H1 (cell line): ENCODE results near the gene PREX1. TPM values are rescaled to one million over a fixed set of nuclear protein-coding genes. Genes with fewer than 3 reads are reported as not detected.

Experiments
- CTCF ChIA-PET: fragments of 300-600 bp; sonication (Branson Sonifier 250); formaldehyde crosslinking; loops from one replicate; lab custom pipeline; 2021; ENCODE audit not compliant: partially characterized antibody; lab: Charles Lee
- POLR2A ChIA-PET: fragments of 300-600 bp; sonication (Branson Sonifier 250); formaldehyde crosslinking; loops from one replicate; lab custom pipeline; 2021; ENCODE audit warnings: inconsistent platforms; ENCODE audit not compliant: partially characterized antibody; lab: Charles Lee
- DNase-seq, 2 experiments: peaks; one replicate each; pipeline versions ENCODE4 v3.0.0 to v3.0.0-alpha.2; 2010 to 2022; ENCODE audit warnings: low spot score in 2 of 2, low read depth in 1 of 2, mixed read lengths in 1 of 2
- FAIRE-seq: peaks from 2 replicates; lab custom pipeline; 2011; peaks lifted over from hg19 to GRCh38; lab: Jason Lieb, UNC
- H2AFZ ChIP-seq: 2 replicates; pipeline ENCODE4 v1.8.1; 2012; ENCODE audit warnings: low read length, inconsistent platforms
- H2AK5ac ChIP-seq: 2 replicates; pipeline ENCODE4 v1.6.1; 2013; ENCODE audit warnings: low read depth, low read length
- H2BK120ac ChIP-seq: replicated peaks from 2 replicates; pipeline ENCODE3; 2013; ENCODE audit warnings: low read depth, low read length, inconsistent platforms
- H2BK12ac ChIP-seq: 2 replicates; pipeline ENCODE4 v1.6.1; 2013; ENCODE audit warnings: low read depth, low read length
- H2BK15ac ChIP-seq: 2 replicates; pipeline ENCODE4 v1.6.1; 2013; ENCODE audit warnings: low read length
- H2BK20ac ChIP-seq: 2 replicates; pipeline ENCODE4 v1.6.1; 2013; ENCODE audit warnings: low read length
- H2BK5ac ChIP-seq: 2 replicates; pipeline ENCODE4 v1.6.1; 2013; ENCODE audit warnings: low read depth, low read length
- H3K14ac ChIP-seq: 2 replicates; pipeline ENCODE4 v1.6.1; 2013; ENCODE audit warnings: inconsistent platforms; ENCODE audit not compliant: insufficient read length
- H3K18ac ChIP-seq: 2 replicates; pipeline ENCODE4 v1.6.1; 2013; ENCODE audit warnings: low read length; ENCODE audit errors: extremely low read depth
- H3K23ac ChIP-seq: 2 replicates; pipeline ENCODE4 v1.6.1; 2013; ENCODE audit warnings: inconsistent platforms; ENCODE audit not compliant: insufficient read length
- H3K23me2 ChIP-seq: 2 replicates; pipeline ENCODE4 v1.6.1; 2013; ENCODE audit warnings: low read depth, low read length
- H3K27ac ChIP-seq: 2 replicates; pipeline ENCODE4 v1.6.1; 2011; ENCODE audit warnings: low read depth, low read length, inconsistent platforms
- H3K27me3 ChIP-seq, 4 experiments: replicated peaks in 1 of 4; 1 replicate in 1 of 4; 2 replicates in 3 of 4; pipeline versions ENCODE4 v1.6.1 to v1.8.1; 2011 to 2013; ENCODE audit warnings: low read length in 3 of 4, mild to moderate bottlenecking in 3 of 4, inconsistent platforms in 2 of 4, mixed read lengths in 2 of 4, moderate library complexity in 1 of 4; ENCODE audit not compliant: control insufficient read depth in 3 of 4, insufficient read depth in 3 of 4; ENCODE audit errors: extremely low read depth in 1 of 4
- H3K36me3 ChIP-seq, 4 experiments: 2 replicates each; pipeline versions ENCODE4 v1.6.1 to v1.8.1; 2011 to 2013; ENCODE audit warnings: mild to moderate bottlenecking in 4 of 4, low read length in 3 of 4, moderate library complexity in 2 of 4, control low read depth in 1 of 4, inconsistent platforms in 1 of 4; ENCODE audit not compliant: insufficient read depth in 4 of 4, control insufficient read depth in 2 of 4
- H3K4ac ChIP-seq: replicated peaks from 2 replicates; pipeline ENCODE3; 2013; ENCODE audit warnings: low read length, low read depth, mixed read lengths, inconsistent platforms; ENCODE audit not compliant: insufficient read length
- H3K4me1 ChIP-seq, 4 experiments: replicated peaks in 1 of 4; 1 replicate in 1 of 4; 2 replicates in 3 of 4; pipeline versions ENCODE4 v1.6.1 to v1.8.1; 2011 to 2013; ENCODE audit warnings: low read length in 3 of 4, inconsistent platforms in 2 of 4, mixed read lengths in 1 of 4; ENCODE audit not compliant: insufficient read depth in 4 of 4, control insufficient read depth in 3 of 4
- H3K4me2 ChIP-seq, 2 experiments: 2 replicates each; pipeline versions ENCODE4 v1.6.1 to v1.8.1; 2011 to 2013; ENCODE audit warnings: low read depth in 2 of 2, low read length in 2 of 2, control low read depth in 1 of 2, inconsistent platforms in 1 of 2, mild to moderate bottlenecking in 1 of 2; ENCODE audit not compliant: insufficient read depth in 1 of 2
- H3K4me3 ChIP-seq, 4 experiments: fragments of 200-600, 300-600 bp in 1 of 4; sonication (generic), shearing (Covaris generic), sonication (Bioruptor Twin) in 1 of 4; 2 replicates each; pipeline versions ENCODE4 v1.5.1 to v1.8.1; 2011 to 2016; ENCODE audit warnings: low read length in 4 of 4, low read depth in 3 of 4, control low read depth in 2 of 4, inconsistent platforms in 2 of 4, mild to moderate bottlenecking in 2 of 4, mixed read lengths in 1 of 4, moderate library complexity in 1 of 4; ENCODE audit not compliant: insufficient read depth in 2 of 4; ENCODE audit errors: extremely low read depth in 1 of 4
- H3K56ac ChIP-seq: replicated peaks from 2 replicates; pipeline ENCODE3; 2013; ENCODE audit warnings: low read depth, mild to moderate bottlenecking, mixed read lengths, low read length, inconsistent platforms; ENCODE audit not compliant: insufficient read length
- H3K79me1 ChIP-seq: 2 replicates; pipeline ENCODE4 v1.6.1; 2013; ENCODE audit warnings: low read depth, low read length, control low read depth
- H3K79me2 ChIP-seq, 2 experiments: 2 replicates each; pipeline versions ENCODE4 v1.6.1 to v1.8.1; 2012 to 2013; ENCODE audit warnings: low read length in 2 of 2, mild to moderate bottlenecking in 2 of 2, inconsistent platforms in 1 of 2; ENCODE audit not compliant: insufficient read depth in 2 of 2, control insufficient read depth in 1 of 2
- H3K9ac ChIP-seq, 4 experiments: replicated peaks in 1 of 4; 1 replicate in 1 of 4; 2 replicates in 3 of 4; pipeline versions ENCODE4 v1.6.1 to v1.8.1; 2011 to 2013; ENCODE audit warnings: low read depth in 3 of 4, low read length in 3 of 4, control low read depth in 2 of 4, mild to moderate bottlenecking in 2 of 4, moderate library complexity in 2 of 4, inconsistent platforms in 1 of 4; ENCODE audit errors: extremely low read depth in 1 of 4
- H3K9me3 ChIP-seq, 2 experiments: 2 replicates each; pipeline versions ENCODE4 v1.6.1 to v1.8.1; 2012 to 2013; ENCODE audit warnings: mild to moderate bottlenecking in 2 of 2, moderate library complexity in 2 of 2, control low read depth in 1 of 2, inconsistent platforms in 1 of 2, low read depth in 1 of 2, low read length in 1 of 2, mixed read lengths in 1 of 2; ENCODE audit not compliant: insufficient read depth in 2 of 2
- H4K20me1 ChIP-seq, 2 experiments: replicated peaks in 1 of 2; 2 replicates each; pipeline versions ENCODE3 to v1.8.1; 2011 to 2013; ENCODE audit warnings: inconsistent platforms in 2 of 2, low read length in 2 of 2, mild to moderate bottlenecking in 1 of 2; ENCODE audit not compliant: insufficient read depth in 2 of 2, control insufficient read depth in 1 of 2
- H4K5ac ChIP-seq: 2 replicates; pipeline ENCODE4 v1.6.1; 2013; ENCODE audit warnings: low read length, low read depth, mixed read lengths, inconsistent platforms; ENCODE audit not compliant: insufficient read length
- H4K8ac ChIP-seq: 2 replicates; pipeline ENCODE4 v1.8.0; 2013; ENCODE audit warnings: mild to moderate bottlenecking, moderate library complexity, low read length, inconsistent platforms; ENCODE audit not compliant: insufficient read depth; ENCODE audit errors: extremely low read depth
- H4K91ac ChIP-seq: replicated peaks from 2 replicates; pipeline ENCODE3; 2013; ENCODE audit warnings: low read length, mixed read lengths, inconsistent platforms; ENCODE audit not compliant: insufficient read length
- ATF2 ChIP-seq: IDR thresholded peaks from 2 replicates; pipeline ENCODE4 v1.6.1; 2012; ENCODE audit warnings: low read length, inconsistent platforms
- WGBS, 2 experiments: shearing (Covaris generic) in 1 of 2; methylation state at CpG; one replicate each; pipeline versions ENCODE4 v1.1.6 to v1.1.7; 2013 to 2015; ENCODE audit warnings: low lambda C conversion rate in 2 of 2, mixed read lengths in 2 of 2, inconsistent platforms in 1 of 2, low coverage in 1 of 2, missing lambda C conversion rate in 1 of 2; ENCODE audit not compliant: insufficient replicate concordance in 2 of 2, insufficient coverage in 1 of 2, insufficient read length in 1 of 2; ENCODE audit errors: extremely low coverage in 1 of 2, missing lambda C conversion rate in 1 of 2; 5-methylcytosine and 5-hydroxymethylcytosine counted together
- polyA plus RNA-seq, 7 experiments: library from polyadenylated mRNA; depleted of rRNA in 3 of 7; stranded (reverse) in 5 of 7; unstranded in 2 of 7; fragments of >200 nt in 5 of 7; fragments of 200-250 nt in 2 of 7; gene quantifications; 1 replicate in 5 of 7; 2 replicates in 1 of 7; 4 replicates in 1 of 7; pipeline versions ENCODE4 v1.2.1 to v1.2.3, GENCODE V29; 2011 to 2013; ENCODE audit warnings: missing spikeins in 2 of 7, mixed read lengths in 2 of 7
- total RNA-seq: library from RNA; stranded (reverse); fragmentation: NEBNext Ultra II Directional; extraction: Animal tissue kit (Norgen Biotek cat#: 25700); gene quantifications from 2 replicates; pipeline ENCODE4 v1.2.1, GENCODE V29; 2021

Gene PREX1
- total and polyA plus RNA-seq, 2 of the 8 experiments (the other 6 are each of a cell fraction or from before 2014, with no cell fraction given): 10.7 to 12.8 TPM

DNA sequence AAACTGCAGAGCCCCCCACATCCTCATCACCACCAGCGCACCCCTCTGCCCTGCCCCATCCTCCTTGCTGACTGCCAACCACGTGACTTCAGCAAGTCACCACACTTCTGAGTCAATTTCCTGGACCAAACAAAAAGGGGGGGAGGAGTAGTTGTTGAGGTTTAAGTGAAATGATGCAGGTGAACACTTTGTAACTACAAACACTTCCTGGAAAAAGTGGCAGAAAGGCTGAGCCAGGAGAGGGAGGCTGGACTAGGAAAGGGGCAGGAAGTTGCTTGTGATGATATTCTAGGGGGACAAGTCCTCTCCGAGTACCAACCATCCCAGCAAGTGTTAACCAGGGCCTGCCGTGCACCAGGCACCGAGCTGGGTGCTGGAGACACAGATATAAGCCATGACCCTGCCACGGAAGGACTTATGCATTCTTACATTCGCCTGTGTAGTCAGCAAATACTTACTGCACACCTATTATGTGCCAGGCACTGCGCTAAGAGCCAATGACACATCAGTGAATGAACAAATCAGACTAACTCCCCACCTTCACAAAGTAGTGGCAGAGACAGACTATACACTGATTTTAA is 67.3 kb downstream of the PREX1 start:
- Histone ChIP-seq H3K4me2 (no peak overlapping the region), H3K79me1 (peaks cover 2% of the 10 kb centered on the region; the same call in 1 of the 2 replicates), H4K91ac (no peak overlapping the region), H3K14ac (no peak overlapping the region), H2BK5ac (no peak overlapping the region), H3K27me3 (no peaks in the 10 kb centered on the region), H2BK120ac (no peak overlapping the region), H2AK5ac (no peak overlapping the region), H3K18ac (no peak overlapping the region), H3K56ac (no peak overlapping the region), H3K9me3 (peaks cover under 1 to 12% of the 10 kb centered on the region in 2 experiments; a peak in 3 of 4 replicates), H3K27ac (no peak overlapping the region), H2BK20ac (no peak overlapping the region), H3K4ac (no peak overlapping the region), H2BK15ac (no peak overlapping the region), H3K36me3 (no peaks in the 10 kb centered on the region; a peak in 1 of 8 replicates), H2BK12ac (no peak overlapping the region; the same call in 1 of the 2 replicates), H3K4me3 (no peak overlapping the region), H4K8ac (no peak overlapping the region), H3K9ac (no peak overlapping the region), H3K79me2 (no peaks in the 10 kb centered on the region), H4K20me1 (no peaks in the 10 kb centered on the region), H3K4me1 (peaks cover 0 to 10% (median 2%) of the 10 kb centered on the region in 4 experiments; a peak in 2 of 7 replicates), H2AFZ (no peak overlapping the region), H3K23me2 (no peaks in the 10 kb centered on the region), H4K5ac (no peak overlapping the region), H3K23ac (no peak overlapping the region)
- FAIRE-seq: no peak
- ChIA-PET POLR2A (interaction anchor here (2.4 kb wide), 1 partner anchor 8 kb away, joined by 10 read pairs; no protein-coding TSS in a partner anchor), CTCF (interaction anchor here (0.6 to 1.4 kb wide), 2 partner anchors 144 to 1333 kb away, joined by 3 to 5 read pairs; no protein-coding TSS in a partner anchor)
- TF ChIP-seq ATF2: no peak
- WGBS, 2 experiments: 93% methylated on average over 8 of the region's 8 CpGs; no CpG with 5 or more reads in 1 of the 2 experiments
- DNase-seq: no peak
